ENCODE results near the gene MPI.
A peak's percentile ranks its signal among the peaks of the same experiment; 100 is the strongest.
"Not testable (repeated sequence)": the region's sequence is repeated elsewhere in the genome, so short reads cannot be mapped to it uniquely, and the experiment has no call there.

MPI gene

GRCh38 chr15:74893627-74894026 is 3.8 kb downstream of the MPI start:
- no peak for DNase-seq

- not testable (repeated sequence) for DNase-seq
Observed at GRCh38 chr15:74894383-74894782, 4.5 kb downstream of the MPI start.

- DNase-seq = no peak
Observed at GRCh38 chr15:74895830-74896229, 6.0 kb downstream of the MPI start.

GRCh38 chr15:74896316-74896715 is 6.5 kb downstream of the MPI start:
- no peak for DNase-seq

GRCh38 chr15:74897300-74897701 is 7.5 kb downstream of the MPI start:
- DNase-seq = no peak

GRCh38 chr15:74901612-74902063 is 11.8 kb downstream of the MPI start:
- DNase-seq = peak; percentile 67 to 83

GRCh38 chr15:74902295-74903075 is 12.6 kb downstream of the MPI start:
- DNase-seq = peak in 1 of 2 experiments; percentile 19

- no peak for DNase-seq
Observed at GRCh38 chr15:74903676-74904075, 13.8 kb downstream of the MPI start.

GRCh38 chr15:74904190-74904805 is 14.5 kb downstream of the MPI start:
- DNase-seq = no peak

GRCh38 chr15:74906067-74906449 is 16.2 kb downstream of the MPI start:
- peak in 1 of 2 experiments; percentile 30 for DNase-seq

- DNase-seq = peak; percentile 73 to 84
Observed at GRCh38 chr15:74906450-74907162, 16.8 kb downstream of the MPI start, which contains the start of gene FAM219B. Gene FAM219B (minus strand): TSS chr15:74906851. CDS start chr15:74906800, 51 bp downstream.

- no peak for DNase-seq
Observed at GRCh38 chr15:74907163-74907870, 17.5 kb downstream of the MPI start.

GRCh38 chr15:74908635-74909034 is 18.8 kb downstream of the MPI start:
- no peak for DNase-seq

- DNase-seq = no peak
Observed at GRCh38 chr15:74913041-74913440, 23.2 kb downstream of the MPI start.

GRCh38 chr15:74913799-74914198 is 24.0 kb downstream of the MPI start:
- not testable (repeated sequence) for DNase-seq

- no peak for DNase-seq
Observed at GRCh38 chr15:74917676-74918075, 27.8 kb downstream of the MPI start.

- no peak for DNase-seq
Observed at GRCh38 chr15:74920456-74920855, 30.6 kb downstream of the MPI start.

- no peak for DNase-seq
Observed at GRCh38 chr15:74924525-74924924, 34.7 kb downstream of the MPI start.

GRCh38 chr15:74928771-74929198 is 38.9 kb downstream of the MPI start:
- DNase-seq = no peak

- DNase-seq = no peak
Observed at GRCh38 chr15:74933573-74933972, 43.7 kb downstream of the MPI start.

GRCh38 chr15:74935193-74935592 is 45.4 kb downstream of the MPI start:
- not testable (repeated sequence) for DNase-seq

- peak; percentile 15 to 33 for DNase-seq
Observed at GRCh38 chr15:74937272-74937589, 47.4 kb downstream of the MPI start.

Data from Kasumi-1 (cell line).